Spinal cord (tissue), 10 donors: ENCODE data around the gene INSIG2. TPM values are rescaled to one million over a fixed set of nuclear protein-coding genes. Genes with fewer than 3 reads are reported as not detected.

Experiments
- DNase-seq, 6 donors: peaks; one replicate each; pipeline versions ENCODE4 v3.0.0 to v3.0.0-alpha.2; 2013 to 2015; ENCODE audit warnings: low spot score in 6 of 6, low read depth in 4 of 6
- H3K27ac ChIP-seq: one replicate; pipeline ENCODE4 v1.5.1; 2013; ENCODE audit warnings: low read depth, low read length, control low read depth
- H3K27me3 ChIP-seq: one replicate; pipeline ENCODE4 v1.6.1; 2013; ENCODE audit warnings: low read length; ENCODE audit not compliant: control insufficient read depth, insufficient read depth
- H3K36me3 ChIP-seq: one replicate; pipeline ENCODE4 v1.6.1; 2013; ENCODE audit warnings: low read length; ENCODE audit not compliant: control insufficient read depth, insufficient read depth
- H3K4me1 ChIP-seq: one replicate; pipeline ENCODE4 v1.6.1; 2013; ENCODE audit warnings: low read length; ENCODE audit not compliant: control insufficient read depth, insufficient read depth
- H3K4me3 ChIP-seq: one replicate; pipeline ENCODE4 v1.5.1; 2013; ENCODE audit warnings: low read depth, low read length, control low read depth
- H3K9me3 ChIP-seq: one replicate; pipeline ENCODE4 v1.6.1; 2013; ENCODE audit warnings: low read length; ENCODE audit not compliant: control insufficient read depth, insufficient read depth
- WGBS: methylation state at CpG from one replicate; pipeline ENCODE4 v1.1.5; 2013; ENCODE audit warnings: missing lambda C conversion rate; ENCODE audit not compliant: insufficient coverage; 5-methylcytosine and 5-hydroxymethylcytosine counted together
- polyA plus RNA-seq, 2 donors: library from polyadenylated mRNA; unstranded; fragments of 120-200 nt; gene quantifications; one replicate each; pipeline ENCODE4 v1.2.1, GENCODE V29; 2013; ENCODE audit not compliant: insufficient read length in 2 of 2
- total RNA-seq, 2 donors: library from RNA; depleted of rRNA in 1 of 2; stranded (reverse); fragments of 120-200 nt in 1 of 2; fragments of >200 nt in 1 of 2; gene quantifications; one replicate each; pipeline versions ENCODE4 v1.2.3 to v1.2.4, GENCODE V29; 2013 to 2014
- donor health status: healthy.

INSIG2 gene
- total and polyA plus RNA-seq, 4 donors = 22.3 to 32.2 (median 29.9) TPM

DNA sequence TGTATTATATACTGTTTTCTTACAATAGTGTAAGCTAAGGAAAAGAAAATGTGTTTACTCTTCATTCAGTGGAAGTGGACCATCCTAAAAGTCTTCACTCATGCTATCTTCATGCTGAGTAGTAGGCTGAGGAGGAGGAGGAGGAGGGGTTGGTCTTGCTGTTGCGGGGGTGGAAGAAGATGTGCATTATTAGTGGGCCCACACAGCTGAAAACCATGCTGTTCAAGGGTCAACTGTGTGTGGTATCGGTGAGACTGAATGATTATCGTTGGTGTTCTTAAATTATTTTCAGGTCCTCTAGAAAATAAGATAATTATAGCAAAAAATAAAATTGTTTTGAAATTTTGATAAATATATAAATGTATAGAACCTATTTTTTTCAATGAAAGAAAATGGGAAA lies 22.0 kb downstream of the INSIG2 start:
- H3K4me3 ChIP-seq = no peak overlapping the region
- no peak for DNase-seq
- no peaks in the 10 kb centered on the region for H3K9me3 ChIP-seq
- H3K4me1 ChIP-seq = no peaks in the 10 kb centered on the region
- H3K27me3 ChIP-seq = no peaks in the 10 kb centered on the region
- no peaks in the 10 kb centered on the region for H3K36me3 ChIP-seq
- 100% methylated on average over 1 of the region's 3 CpGs for WGBS
- no peak overlapping the region for H3K27ac ChIP-seq

DNA sequence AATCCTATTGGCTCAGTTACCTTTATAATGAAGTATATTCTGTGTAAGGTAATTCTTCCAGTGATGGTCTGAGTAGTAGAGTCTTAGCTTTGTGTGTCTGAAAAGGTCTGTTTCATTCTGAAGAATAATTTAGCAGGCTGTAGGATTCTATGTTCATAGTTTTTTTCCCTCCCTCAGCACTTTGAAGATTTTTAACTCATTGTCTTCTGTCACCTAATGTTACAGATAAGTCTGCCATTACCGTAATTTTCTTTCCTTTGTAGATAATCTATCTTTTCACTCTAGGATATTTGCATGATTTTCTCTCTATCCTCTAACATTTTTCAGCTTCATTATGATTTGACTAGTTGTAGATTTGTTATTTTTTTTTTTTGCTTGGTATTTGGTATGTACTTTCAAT lies 22.7 kb downstream of the INSIG2 start:
- no peak overlapping the region for H3K27ac ChIP-seq

DNA sequence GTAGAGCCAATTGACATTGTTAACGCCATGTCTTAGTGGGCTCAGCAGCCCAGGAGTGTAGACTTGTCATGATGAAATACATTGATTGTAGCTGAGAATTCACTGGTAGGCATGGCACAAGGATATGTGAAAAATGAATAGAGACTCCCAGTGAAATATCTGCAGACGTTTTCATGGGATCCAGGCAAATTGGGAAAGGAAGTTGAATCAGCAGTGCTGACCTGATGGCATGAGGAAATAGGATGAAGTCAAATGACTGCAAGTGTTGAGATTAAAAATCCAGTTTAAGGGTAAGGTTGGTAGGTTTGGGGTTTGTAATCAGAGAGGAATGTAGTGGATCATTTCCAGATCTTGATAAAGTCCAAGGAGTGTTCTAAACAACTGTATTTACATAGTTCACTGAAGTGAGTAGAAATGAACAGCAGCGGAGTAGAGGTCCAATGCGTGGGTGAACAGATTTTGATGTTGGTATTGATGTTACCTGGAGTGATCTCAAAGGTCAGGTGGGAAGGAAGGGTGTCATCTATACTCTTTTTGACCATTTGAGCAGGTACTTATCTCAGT lies 24.6 kb downstream of the INSIG2 start:
- DNase-seq = no peak

More for the DNA sequence above, 22.7 kb downstream of the INSIG2 start:
- WGBS = no CpG with 5 or more reads among the region's 1 CpG
- Histone ChIP-seq H3K36me3 (no peaks in the 10 kb centered on the region), H3K9me3 (no peaks in the 10 kb centered on the region), H3K4me1 (no peaks in the 10 kb centered on the region), H3K4me3 (no peak overlapping the region), H3K27me3 (no peaks in the 10 kb centered on the region)
- DNase-seq = no peak

DNA sequence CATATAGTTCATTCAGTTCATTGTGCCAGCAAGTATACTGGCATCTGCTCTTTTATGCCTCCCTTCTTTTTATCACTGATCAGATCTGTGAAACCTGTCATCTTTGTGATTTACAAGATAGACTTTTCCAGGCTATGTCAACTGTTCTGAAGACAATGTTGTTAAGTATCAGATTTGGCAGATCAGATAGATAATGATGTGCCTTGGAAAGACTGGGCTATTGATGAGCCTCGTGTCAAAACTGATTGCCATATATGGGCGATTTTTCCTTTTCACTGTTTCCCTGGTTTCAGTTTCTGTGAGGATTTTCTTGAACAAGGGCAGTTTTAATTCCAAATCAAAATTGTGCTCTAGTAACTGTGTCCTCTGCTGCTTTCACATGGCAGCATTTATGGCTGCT lies 26.6 kb downstream of the INSIG2 start:
- Histone ChIP-seq H3K27ac (no peak overlapping the region), H3K27me3 (no peaks in the 10 kb centered on the region), H3K4me3 (no peak overlapping the region), H3K9me3 (no peaks in the 10 kb centered on the region), H3K4me1 (no peaks in the 10 kb centered on the region), H3K36me3 (no peaks in the 10 kb centered on the region)
- WGBS = 94% methylated on average over 2 of the region's 2 CpGs
- no peak for DNase-seq

More for the DNA sequence above, 24.6 kb downstream of the INSIG2 start:
- H3K4me3 ChIP-seq = no peak overlapping the region
- H3K9me3 ChIP-seq = no peaks in the 10 kb centered on the region
- 86% methylated on average over 4 of the region's 4 CpGs for WGBS
- no peaks in the 10 kb centered on the region for H3K27me3 ChIP-seq
- H3K27ac ChIP-seq = no peak overlapping the region
- H3K36me3 ChIP-seq = no peaks in the 10 kb centered on the region
- H3K4me1 ChIP-seq = no peaks in the 10 kb centered on the region

DNA sequence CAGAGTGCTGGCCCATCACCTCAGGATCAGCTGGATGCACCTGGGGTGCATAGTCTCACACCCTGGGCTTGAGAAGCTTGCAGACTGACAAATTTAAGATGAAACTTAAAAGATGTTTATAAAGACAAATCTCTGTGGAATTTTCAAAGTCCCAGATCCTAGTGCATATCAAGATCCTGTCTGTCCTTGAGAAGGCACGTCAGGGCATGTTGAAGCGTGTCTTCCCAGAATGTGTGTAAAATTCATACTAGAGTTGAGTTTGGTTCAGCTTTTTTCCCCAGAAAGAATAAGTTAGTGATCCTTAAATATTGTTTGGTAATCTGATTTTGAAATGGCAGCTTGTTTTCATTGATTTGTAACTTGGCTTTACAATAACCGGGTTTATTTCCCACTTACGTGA lies 27.5 kb downstream of the INSIG2 start:
- H3K4me1 ChIP-seq = no peaks in the 10 kb centered on the region
- no peak overlapping the region for H3K27ac ChIP-seq
- no peak for DNase-seq
- H3K4me3 ChIP-seq = no peak overlapping the region
- 87% methylated on average over 3 of the region's 4 CpGs for WGBS
- no peaks in the 10 kb centered on the region for H3K27me3 ChIP-seq
- no peaks in the 10 kb centered on the region for H3K9me3 ChIP-seq
- no peaks in the 10 kb centered on the region for H3K36me3 ChIP-seq

DNA sequence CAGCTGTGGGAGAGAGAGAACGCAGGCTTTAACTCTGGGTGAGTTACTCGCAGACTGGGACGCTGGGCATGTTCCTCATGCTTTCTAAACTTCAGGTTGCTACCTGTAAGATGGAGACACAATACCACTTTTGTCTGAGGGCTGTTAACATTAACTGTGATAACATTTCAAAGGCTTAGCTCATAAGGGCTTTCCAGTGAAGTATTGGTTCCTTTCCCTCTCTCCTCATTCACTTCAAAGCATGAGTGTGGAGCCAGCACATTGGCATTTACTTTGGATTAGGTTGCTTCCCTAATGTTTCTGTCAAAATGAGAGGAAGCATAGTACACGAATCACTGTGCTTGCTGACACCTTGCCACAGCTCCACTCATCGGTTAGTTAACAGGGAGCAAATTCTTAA lies 30.2 kb downstream of the INSIG2 start:
- WGBS = 88% methylated on average over 4 of the region's 5 CpGs

DNA sequence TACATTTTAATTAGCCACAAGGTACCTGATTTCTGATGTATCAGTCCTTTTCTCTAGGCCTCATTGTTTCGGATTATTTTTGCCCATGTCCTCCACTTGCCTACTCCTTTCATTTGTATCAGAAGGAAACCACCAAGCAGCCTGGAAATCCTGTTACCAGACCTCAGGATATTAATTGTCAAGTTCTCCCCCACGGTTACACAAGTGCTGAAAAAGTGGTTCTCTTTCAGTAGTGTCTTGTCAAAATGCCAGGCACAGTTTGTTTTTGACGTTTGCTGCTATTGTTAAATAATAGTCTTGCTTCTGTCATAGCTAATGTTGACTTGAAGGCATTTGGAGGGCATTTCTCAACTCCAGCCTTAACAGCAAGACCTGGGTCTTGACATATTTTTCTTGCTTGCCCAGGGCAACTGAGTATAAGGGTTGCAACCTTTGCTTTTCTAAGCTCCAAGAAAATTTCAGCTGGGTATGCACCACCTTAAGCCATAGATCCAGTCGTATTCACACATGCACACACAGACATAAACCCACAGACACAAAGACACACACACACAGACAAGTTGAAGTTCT lies 31.0 kb downstream of the INSIG2 start:
- H3K27ac ChIP-seq = no peak overlapping the region
- no peaks in the 10 kb centered on the region for H3K4me1 ChIP-seq
- no peaks in the 10 kb centered on the region for H3K9me3 ChIP-seq
- H3K27me3 ChIP-seq = no peaks in the 10 kb centered on the region
- H3K36me3 ChIP-seq = no peaks in the 10 kb centered on the region
- 100% methylated on average over 1 of the region's 4 CpGs for whole genome bisulfite sequencing
- no peak overlapping the region for H3K4me3 ChIP-seq
- DNase-seq = peak in 1 of 6 donors; percentile 17

More for the DNA sequence above, 30.2 kb downstream of the INSIG2 start:
- Histone ChIP-seq H3K4me3 (no peak overlapping the region), H3K36me3 (no peaks in the 10 kb centered on the region), H3K9me3 (no peaks in the 10 kb centered on the region), H3K4me1 (no peaks in the 10 kb centered on the region), H3K27ac (no peak overlapping the region), H3K27me3 (no peaks in the 10 kb centered on the region)
- DNase-seq = no peak

DNA sequence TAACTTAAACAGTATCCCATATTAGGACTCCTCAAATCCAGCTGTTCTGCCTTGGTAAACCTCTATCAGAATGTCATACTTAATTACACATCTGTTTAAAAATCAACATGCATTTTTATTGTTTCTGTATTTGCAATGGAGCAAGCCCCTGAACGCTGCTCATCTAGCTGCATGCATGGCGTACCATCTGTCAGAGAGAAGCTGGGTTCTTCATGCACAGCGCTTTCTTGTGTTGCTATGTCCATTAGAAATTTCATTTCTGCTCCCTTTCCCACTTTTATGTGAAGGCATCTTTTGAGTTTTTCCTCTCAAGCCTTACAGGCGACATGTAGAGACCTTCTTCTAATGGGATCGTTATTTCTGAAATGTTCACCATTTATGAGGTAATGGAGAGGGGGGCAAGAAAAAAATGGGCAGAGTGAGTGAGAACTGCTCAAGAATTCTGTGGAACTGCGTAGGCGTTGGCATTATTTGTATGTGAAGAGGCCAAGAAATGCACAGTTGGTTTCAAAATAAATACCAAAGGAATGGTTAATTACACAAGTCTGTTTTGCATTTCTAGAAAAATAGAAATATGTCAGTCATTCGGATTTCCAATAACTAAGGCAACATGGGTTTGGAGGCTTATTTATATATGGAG lies 31.6 kb downstream of the INSIG2 start:
- H3K27ac ChIP-seq = no peak overlapping the region
- no peak overlapping the region for H3K4me3 ChIP-seq
- no peaks in the 10 kb centered on the region for H3K9me3 ChIP-seq
- H3K4me1 ChIP-seq = no peaks in the 10 kb centered on the region
- H3K36me3 ChIP-seq = no peaks in the 10 kb centered on the region
- WGBS = 93% methylated on average over 6 of the region's 8 CpGs
- H3K27me3 ChIP-seq = no peaks in the 10 kb centered on the region
- peak in 2 of 6 donors; percentile 60 for DNase-seq

DNA sequence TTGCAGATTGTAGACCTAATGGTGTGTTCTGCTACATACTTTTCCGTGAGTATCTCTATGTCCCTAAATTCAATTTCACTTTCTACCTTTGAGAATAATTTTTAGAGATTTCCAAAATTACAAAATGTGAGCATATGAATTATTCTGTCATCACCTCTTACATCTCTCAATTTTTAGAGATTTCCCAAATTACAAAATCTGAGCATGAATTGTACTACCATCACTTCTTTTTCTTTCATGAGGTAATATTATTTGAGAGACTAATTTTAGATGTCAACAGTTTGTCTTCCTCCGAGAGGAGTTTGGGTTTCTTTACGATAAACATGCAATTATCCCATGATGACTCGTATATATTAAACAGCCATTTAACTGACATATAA lies 32.1 kb downstream of the INSIG2 start:
- Histone ChIP-seq H3K27me3 (no peaks in the 10 kb centered on the region), H3K4me1 (no peaks in the 10 kb centered on the region), H3K36me3 (no peaks in the 10 kb centered on the region), H3K27ac (no peak overlapping the region), H3K9me3 (no peaks in the 10 kb centered on the region), H3K4me3 (no peak overlapping the region)
- WGBS = no CpG with 5 or more reads among the region's 4 CpGs
- DNase-seq = no peak

DNA sequence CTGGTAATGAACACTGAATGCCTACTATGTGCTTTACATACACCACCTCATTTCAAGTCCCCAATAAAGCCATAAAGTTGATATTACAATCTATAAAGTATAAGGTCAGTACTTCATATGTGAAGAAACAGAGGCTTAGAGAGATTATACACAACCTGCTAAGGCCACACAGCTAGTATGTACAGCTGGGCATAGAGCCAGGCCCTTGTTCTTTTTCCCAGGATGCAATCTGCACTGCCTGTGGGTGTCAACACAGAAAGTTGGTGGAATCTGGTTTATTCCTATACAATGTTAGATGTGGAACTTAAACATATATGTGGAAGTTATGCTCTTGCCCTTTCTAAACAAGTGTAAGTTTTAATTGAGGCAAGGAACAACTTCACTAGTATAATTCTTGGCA lies 32.8 kb downstream of the INSIG2 start:
- Histone ChIP-seq H3K9me3 (no peaks in the 10 kb centered on the region), H3K36me3 (no peaks in the 10 kb centered on the region), H3K27me3 (no peaks in the 10 kb centered on the region), H3K4me3 (no peak overlapping the region), H3K27ac (no peak overlapping the region), H3K4me1 (no peaks in the 10 kb centered on the region)
- DNase-seq = no peak
